ENCODE results near the gene SC5D.

The SC5D gene

DNA sequence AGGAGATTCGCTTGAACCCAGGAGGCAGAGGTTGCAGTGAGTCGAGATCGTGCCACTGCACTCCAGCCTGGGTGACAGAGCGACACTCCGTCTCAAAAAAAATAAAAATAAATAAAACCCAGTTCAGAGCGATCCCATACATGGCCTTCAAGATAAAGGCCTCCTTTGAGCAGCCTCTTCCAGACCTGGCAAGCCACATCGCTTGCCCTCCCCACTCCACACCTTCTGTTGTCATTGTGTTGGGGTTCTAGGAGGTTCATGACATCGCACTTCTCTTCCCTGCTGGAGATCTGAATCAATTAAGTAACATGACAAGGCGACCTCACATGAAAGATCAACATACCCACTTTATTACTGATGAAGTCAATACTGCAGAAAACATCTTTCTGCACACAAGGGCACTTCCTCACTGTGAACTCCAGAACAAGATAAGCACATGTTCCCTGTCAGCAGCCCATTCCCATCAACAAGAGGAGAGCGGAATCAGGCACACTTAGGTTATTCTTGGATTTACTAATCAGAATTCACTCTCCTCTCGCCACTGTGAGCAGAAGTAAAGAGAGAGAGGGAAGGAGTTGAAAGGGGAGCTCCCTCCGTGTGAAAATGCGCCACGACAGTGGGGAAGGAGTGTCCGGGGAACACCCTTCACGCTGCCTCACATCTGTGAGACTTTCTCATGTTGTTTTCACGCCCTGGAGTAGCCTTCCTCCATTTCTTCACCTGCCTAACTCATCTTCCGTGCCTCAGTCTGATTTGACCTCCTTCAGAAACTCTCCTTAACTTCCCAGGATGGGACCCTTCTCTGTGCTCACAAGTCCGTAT, 38.3 kb downstream of the SC5D start:
- DNase-seq: no peak

DNA sequence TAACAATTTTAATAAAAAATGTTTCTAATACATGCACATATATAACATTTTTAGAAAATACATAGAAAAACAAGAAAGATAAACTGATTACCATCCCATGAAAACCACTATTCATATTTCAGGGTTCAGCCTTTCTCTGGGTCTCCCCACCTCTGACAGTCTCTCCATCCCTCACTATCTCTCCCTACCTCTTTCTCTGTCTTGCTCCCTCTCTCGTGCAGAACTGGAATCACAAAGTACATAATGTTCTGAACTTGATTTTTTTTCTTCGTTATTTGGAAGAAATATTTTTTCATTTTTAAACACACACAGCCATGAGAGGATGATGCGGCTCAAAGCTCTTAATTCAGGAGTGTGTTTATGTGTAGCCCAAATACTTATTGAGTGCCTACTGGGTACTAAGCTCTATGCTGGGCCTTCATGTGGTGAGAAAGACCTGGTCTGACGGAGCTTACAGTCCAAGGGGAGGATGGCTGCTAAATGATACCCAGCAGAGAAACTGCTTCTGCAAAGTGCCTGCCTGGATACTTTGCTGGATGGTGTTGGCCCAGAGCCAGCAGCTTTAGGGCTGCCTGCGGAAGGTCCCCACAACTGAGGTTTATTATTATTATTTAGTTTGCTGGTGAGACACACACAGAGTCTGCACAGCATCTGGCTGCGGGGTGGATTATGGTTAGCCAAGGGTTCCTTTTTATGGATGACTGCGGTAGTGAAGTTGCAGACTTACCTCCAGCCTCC, 42.6 kb downstream of the SC5D start:
- no peak for DNase-seq

DNA sequence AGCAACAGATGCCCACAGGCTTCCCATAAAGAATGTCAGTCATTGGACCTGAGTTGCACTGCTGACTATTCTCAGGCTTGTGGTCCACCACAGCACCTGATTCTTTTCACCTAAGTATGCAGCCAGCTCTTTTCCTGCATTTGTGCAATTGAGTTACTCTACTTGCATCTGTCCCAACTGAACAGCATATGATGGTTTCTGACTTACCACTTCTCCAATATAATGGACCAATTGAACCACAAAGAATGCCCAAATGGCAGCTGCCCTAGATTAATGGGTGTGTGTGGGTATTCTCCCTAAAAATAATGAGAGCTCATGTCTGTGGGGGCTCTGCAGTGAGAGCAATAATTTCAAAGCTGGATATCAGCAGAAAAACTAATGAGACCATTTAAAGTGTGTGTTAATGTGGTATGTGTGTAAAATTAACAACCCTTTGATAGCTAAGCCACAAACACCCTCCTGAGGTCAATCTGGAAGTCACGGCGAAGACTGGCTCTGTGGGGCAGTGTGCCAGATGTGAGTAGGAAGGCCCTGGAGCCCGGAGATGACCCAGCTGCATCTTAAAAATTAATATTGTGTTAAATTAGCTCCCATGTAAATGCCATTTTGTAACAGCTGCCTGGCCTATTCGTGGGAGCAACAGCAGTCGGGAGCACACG, 43.8 kb downstream of the SC5D start:
- no peak for DNase-seq

DNA sequence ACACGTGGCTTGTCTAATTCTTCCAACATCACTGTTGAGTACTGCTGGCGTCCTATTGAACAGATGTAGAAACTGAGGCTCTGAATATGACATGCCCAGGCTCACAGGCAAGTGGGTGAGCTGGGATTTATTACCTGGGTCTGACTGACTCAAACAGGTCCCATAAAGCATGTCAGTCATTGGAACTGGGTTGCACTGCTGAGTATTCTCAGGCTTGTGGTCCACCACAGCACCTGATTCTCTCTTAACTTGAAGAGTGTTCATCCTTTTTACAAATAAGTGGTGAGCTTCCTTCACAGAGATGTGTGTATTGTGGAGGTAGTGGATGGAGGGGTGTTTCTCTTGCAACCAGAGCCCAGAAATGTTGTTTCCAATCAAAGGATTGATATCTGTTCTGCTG, 44.5 kb downstream of the SC5D start:
- DNase-seq: no peak

DNA sequence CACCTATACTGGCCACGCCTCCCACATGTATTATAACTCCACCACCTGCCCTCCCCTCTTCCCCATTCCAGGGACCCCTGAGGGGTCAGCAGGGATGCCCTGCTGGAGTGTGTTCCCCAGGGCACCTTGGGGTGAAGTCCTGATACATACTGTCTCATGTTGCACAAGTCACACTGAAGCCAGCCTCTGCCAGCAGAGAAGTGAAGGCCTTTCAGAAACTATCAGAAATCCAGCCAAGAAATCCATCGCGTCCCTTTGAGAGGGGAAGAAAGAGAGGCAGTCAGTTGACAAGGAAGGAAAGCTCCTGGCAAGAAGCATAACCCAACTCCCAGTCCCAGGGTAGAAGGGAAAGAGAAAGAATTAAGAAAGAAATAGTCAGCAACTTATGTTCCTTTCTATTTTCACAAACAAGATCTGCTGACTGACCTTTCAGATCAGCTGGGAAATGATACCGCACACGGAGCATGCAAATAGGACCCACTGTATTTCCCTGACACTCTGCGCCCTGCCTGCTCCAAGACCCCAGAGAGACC, 45.2 kb downstream of the SC5D start:
- DNase-seq: no peak

DNA sequence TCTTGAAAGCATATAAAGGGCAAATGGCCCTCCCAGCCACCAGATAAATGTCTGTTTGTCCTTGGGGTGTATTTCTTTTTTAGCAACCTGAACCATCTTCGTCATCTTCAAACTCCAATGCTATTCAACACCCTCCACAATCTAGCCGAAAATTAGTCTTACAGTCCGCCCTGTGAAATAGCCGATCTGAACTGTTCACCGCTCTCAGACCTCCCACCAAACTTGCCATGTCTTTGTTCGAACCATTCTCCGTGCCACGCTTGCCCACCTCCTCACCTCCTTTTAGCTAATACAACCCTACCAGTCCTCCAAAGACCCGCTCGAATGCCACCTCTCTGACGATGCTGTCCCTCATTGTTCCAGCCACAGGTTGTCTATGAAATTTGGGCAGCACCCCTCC, 46.0 kb downstream of the SC5D start:
- no peak for DNase-seq

DNA sequence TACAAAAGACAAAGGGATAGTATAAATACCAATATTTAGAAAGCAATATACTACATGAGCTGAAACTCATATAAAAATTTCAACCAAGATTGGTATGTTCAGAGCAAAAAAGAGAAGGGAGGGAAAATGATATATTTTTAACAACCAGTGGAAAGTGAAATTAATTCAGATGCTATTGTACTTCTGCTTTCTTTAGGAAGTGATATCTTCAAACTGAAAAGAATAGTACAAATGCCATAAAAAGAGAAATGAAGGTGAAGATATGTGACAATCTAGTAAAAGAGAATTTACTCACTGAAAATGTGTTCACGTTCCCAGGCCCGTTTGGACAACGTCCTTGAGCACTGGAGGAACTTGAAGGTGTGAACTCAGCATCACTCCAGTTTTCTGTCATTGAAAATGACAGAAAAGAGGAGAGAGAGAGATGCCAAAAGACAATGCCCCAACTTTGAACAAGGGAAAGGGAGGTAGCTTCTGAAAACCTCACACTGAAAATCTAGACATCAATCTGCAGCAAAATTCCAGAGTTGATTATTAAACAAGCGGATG, 47.5 kb downstream of the SC5D start:
- no peak for DNase-seq

DNA sequence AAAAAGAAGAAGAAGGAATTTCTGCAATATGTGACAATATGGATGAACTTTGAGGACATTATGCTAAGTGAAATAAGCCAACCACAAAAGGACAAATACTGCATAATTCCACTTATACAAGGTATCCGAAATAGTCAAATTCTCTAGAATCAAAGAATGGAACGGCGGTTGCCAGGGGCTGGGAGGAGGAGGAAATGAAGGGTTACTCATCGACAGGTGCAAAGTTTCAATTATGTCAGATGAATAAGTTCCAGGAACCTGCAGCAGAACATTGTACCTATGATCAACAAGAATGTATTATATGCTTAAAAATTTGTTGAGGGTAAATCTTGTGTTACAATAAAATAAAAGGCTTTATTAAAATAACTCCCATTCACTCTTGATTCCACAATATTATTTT, 49.0 kb downstream of the SC5D start:
- no peak for DNase-seq

DNA sequence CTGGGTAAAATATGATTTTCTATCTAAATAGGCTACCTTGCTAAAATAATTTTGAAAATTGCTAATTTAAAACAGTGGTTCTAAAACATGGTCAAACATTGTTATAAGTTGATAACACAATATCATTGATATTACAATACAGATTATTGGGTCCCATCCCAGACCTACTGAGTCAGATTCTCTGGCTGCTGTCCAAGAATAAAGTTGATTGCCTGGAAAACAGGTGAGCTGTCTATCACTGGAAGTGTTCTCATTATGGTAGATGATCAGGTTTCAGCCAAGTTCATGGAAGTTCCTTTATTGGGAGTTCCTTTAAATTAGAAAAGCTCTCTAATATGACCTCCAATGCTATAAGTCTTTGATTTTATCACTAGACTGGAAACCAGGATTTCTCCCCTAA, 52.3 kb downstream of the SC5D start:
- no peak for DNase-seq

DNA sequence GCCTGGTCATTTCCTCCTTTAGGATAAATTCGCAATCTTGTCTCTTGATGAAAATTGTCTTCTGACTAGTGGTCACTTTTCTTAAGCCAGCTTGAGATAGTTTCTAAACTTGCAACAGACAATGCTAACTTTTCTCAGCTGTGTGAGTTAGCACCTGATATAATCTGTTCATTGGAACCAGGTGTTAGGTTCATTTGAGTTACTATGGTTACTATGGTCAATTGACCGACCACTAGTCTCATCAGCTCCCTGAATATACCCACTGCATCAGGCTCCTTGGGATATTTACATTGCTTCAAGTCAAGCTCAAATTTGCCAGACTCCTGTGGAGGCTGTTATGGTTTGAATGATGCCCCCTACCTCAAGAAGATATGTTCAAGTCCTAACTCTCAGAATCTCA, 54.5 kb downstream of the SC5D start:
- DNase-seq: no peak

DNA sequence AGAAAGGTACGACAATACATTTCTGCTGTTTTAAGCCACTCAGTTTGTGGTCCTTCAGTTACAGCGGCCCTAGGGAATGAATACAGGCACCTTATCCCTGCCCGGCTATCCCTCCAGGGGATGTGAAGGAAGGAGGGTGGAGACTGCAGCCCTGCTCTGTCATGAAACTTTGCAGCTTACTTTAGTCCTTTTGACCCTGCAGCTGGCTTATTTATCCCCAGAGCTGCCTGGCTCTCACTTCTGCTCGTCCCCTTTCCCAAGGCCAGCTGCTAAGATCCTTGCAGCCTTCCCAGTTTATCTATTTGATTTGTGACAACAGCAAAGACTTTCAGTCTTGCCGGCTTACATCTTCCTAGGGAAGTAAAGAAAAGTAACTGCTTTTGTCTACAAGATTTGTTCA, 55.2 kb downstream of the SC5D start:
- no peak for DNase-seq

DNA sequence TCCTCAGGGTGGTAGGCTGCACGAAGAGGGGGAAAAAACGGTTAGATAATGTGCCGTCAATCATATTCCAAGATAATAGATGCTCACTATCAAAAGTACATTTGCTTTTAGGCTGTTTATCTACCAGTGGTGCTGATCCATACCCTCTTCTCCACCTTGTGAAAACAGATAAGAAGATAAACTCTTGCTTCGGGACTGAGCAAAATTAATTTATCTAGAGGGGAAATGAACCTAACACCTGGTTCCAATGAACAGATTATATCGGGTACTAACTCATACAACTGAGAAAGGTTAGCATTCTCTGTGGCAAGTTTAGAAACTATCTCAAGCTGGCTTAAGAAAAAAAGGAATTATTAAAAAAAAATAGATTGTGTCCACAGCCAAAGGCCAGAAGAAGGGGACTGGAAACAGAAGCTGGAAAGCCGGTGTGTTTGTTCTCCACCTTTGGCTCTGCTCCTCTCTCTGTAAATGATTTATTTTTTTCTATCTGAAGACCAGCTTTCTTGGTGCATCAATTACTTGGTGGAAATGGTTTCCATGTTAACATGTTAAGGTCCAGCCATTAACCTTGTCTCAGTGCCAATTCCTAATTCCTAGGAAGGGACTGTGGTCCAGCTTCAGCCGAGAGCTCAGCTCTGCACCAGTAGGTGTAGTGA, 55.8 kb downstream of the SC5D start:
- no peak for DNase-seq

DNA sequence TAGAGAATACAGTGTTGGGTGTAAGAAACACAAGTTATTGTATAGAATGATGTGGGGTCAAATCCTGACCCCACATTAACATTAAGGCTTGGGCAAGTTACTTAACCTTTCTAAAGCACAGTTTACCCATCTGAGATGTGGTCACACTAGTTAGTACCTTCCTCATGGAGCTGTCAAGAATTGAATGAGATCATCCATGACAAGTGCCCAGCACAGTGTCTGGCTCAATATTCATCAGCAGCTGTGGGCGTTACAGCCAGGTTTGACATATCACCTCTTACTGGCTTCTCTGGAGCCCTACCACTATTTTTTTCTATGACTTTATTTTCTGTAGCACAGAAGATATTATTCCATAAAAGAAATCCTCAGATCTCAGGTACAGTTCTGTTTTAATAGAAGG, 57.2 kb downstream of the SC5D start:
- no peak for DNase-seq

DNA sequence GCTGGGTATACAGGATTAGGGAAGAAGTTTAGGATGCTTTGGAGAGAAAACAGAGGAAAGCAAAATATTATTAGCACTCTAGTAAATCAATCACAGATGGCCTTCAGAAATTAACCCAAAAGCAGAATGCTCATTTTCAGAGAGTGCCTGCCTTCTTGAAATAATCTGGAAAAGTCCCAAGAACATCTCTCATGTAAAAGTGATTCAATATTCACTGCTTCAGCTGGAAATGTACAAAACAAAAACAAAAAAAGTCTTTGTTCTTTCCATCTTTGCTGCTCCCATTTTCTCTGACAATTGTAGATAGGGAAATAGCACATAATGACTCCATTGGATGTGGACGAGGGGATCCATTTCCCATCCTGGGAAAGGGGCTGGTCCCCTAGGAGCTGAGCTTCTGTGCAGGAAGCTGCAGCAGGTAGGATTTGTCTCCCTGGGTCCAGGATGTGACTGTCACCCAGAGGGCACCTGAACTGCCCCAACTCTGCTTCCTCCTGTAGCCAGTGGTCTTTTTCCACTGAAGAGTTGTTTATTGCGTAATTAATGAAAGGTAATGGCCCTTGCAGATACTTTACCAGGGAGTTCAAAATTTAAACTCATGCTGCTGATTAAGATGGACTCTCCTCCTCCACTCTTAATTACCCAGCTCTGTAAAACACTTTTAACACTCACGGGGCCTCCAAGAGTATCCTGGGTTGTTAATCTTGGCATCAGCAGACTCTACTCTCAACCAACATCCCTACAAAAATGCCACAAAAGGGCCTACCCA, 57.9 kb downstream of the SC5D start:
- no peak for DNase-seq

DNA sequence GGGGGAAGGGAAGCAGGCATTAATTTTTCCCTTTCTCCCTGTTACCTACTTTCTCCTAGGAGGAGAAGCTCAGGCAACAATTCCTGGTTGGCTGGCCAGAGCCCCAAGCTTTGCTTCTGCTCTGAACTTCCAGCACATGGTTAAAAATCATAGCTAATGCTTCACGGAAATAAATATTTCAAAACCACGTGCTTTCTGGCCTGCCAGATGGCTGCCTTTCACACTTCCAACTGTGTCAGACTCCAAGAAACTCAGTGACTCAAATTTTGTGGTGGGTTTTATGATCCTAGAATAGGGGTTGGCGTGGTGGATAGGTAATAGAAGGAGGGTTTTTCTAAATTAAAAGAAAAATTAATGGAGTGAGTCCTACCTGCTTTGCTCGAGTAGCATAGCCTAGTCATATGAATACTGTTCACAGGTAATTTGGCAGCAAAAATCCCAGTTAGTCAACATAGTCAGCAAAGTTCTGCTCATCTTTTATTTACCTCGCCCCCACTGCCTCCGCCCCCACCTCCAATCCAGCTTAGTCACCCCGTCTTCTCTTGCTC, 58.6 kb downstream of the SC5D start:
- DNase-seq: no peak

DNA sequence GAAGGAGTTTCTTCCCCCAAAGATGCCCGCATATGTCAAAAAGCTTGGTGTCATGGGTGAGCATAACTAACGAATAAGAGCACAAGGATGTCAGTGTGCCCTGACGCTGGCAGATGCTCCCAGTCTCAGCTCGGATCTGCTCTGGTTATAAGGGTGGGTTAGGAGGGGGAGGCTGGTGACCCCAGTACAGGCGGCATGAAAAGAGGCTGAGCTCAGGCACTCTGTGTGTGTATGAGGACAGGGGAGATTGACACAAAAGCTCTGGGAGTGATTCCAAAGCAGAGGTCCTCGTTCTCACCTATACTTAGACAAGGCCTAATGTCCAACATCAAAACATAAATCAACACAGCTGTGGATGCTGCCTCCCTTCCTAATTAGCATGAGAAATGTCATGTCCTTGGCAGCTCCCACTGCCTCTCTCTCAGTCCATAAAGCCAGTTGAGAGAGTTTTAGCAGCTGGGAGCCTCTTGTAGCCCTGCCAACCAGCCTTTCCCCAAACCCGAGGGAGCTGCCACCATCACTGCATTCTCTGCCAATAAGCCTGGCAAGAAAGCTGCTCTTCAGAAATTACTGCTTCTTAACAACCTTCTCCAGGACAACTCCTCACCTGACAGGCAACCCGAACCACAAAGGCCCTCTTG, 59.8 kb downstream of the SC5D start:
- no peak for DNase-seq

DNA sequence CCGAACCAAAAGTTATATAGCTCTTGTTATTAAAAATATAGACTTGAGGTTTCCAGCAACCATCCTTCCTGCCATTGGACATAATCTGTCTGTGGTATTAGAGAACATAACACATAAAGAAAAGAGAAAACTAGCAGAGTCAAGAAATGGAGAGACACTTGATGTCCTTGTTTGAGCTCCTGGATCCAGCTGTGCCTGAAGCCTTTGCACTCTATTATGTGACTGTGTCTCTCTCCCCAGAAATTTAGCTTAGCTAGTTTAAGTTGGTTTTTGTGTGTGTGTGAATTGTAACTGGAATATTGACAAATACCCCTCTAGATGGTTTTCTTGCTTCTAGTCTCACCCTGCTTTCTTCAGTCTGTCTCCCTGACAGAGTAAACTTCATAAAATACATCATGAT, 61.6 kb downstream of the SC5D start:
- DNase-seq: no peak

DNA sequence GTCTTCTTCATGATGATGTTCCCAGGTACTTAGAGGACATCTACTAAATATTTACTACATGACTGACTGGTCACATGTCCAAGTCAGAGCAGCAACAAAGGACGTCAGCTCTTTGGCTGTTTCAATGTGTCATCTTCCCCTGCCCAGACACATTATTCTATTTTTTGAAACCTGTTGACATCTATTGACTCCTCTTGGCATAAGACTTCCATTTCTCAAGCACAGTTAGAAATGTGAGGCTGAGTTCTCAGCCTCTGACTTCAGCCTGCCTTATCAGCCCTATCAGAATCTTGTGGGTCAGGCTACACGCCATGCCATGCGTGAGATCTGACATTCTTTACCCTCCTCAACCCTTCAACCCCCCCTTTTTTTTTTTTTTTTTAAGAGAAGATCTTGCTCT, 63.8 kb downstream of the SC5D start:
- no peak for DNase-seq
